Transverse colon (tissue), 4 donors: ENCODE results near the gene PDC. TPM values are rescaled to one million over a fixed set of nuclear protein-coding genes. Genes with fewer than 3 reads are reported as not detected.

Experiments
- DNase-seq: peaks from one replicate; pipeline ENCODE4 v3.0.0-alpha.2; 2019
- H3K27ac ChIP-seq, 4 donors: fragments of 200-600 bp; sonication (generic); 2 replicates each; pipeline ENCODE4 v1.5.1; 2016 to 2018; ENCODE audit warnings: inconsistent platforms in 4 of 4
- H3K27me3 ChIP-seq: fragments of 200-600 bp; sonication (generic); 2 replicates; pipeline ENCODE4 v1.5.1; 2017; ENCODE audit warnings: inconsistent platforms
- H3K36me3 ChIP-seq, 4 donors: fragments of 200-600 bp; sonication (generic); 2 replicates each; pipeline ENCODE4 v1.5.1; 2017 to 2019; ENCODE audit warnings: inconsistent platforms in 4 of 4
- H3K4me1 ChIP-seq, 4 donors: fragments of 200-600 bp; sonication (generic); 2 replicates each; pipeline ENCODE4 v1.5.1; 2017 to 2020; ENCODE audit warnings: inconsistent platforms in 4 of 4
- H3K4me3 ChIP-seq, 4 donors: fragments of 200-600 bp; sonication (generic); 1 replicate in 1 of 4; 2 replicates in 3 of 4; pipeline versions ENCODE4 v1.5.1 to v1.6.1; 2017 to 2019; ENCODE audit warnings: inconsistent platforms in 4 of 4
- H3K9me3 ChIP-seq, 2 donors: fragments of 200-600 bp; sonication (generic); 2 replicates each; pipeline ENCODE4 v1.5.1; 2017 to 2019; ENCODE audit warnings: inconsistent platforms in 2 of 2
- EP300 ChIP-seq: sonication (generic); formaldehyde crosslinking; IDR thresholded peaks from one replicate; pipeline ENCODE4 v1.6.1; 2017; ENCODE audit warnings: antibody characterized with exemption, low read depth
- POLR2A ChIP-seq: fragments of 450-650 bp; IDR thresholded peaks from one replicate; pipeline ENCODE4 v1.6.1; 2016; ENCODE audit warnings: antibody characterized with exemption, mild to moderate bottlenecking, moderate library complexity
- POLR2AphosphoS5 ChIP-seq, 3 donors: sonication (generic); formaldehyde crosslinking; IDR thresholded peaks; one replicate each; pipeline ENCODE4 v1.6.1; 2016; ENCODE audit warnings: antibody characterized with exemption in 3 of 3
- WGBS, 2 donors: methylation state at CpG; one replicate each; pipeline ENCODE4 v1.1.5; 2018; ENCODE audit warnings: low coverage in 1 of 2; 5-methylcytosine and 5-hydroxymethylcytosine counted together
- in situ Hi-C, 4 donors: fragments of 200-750 bp; cut with MboI; loops; one replicate each; pipeline versions ENCODE4 v1.15.0 to v1.15.1; 2017; ENCODE audit warnings: low sequenced_read_pairs in 3 of 4, low pct_ligation_motif_present in 1 of 4, low pct_unique_long_range_greater_than_20kb in 1 of 4
- intact Hi-C: fragments of 100-400 bp; cut with DNase I; formaldehyde crosslinking; loops from one replicate; pipeline ENCODE4 v1.15.1; 2023; ENCODE audit warnings: low total_unique reads
- total RNA-seq, 4 donors: library from RNA; depleted of rRNA; stranded (reverse); fragments of >200 nt; gene quantifications; one replicate each; pipeline ENCODE4 v1.1.0, GENCODE V29; 2016
- TF ChIP-seq, protein P1 (sequence below), 5 experiments: fragments of 200-600 bp in 3 of 5; fragments of 450-650 bp in 2 of 5; sonication (generic) in 3 of 5; IDR thresholded peaks; 1 replicate in 2 of 5; 2 replicates in 3 of 5; pipeline ENCODE4 v1.5.1; 2016 to 2017; ENCODE audit warnings: antibody characterized with exemption in 5 of 5, inconsistent platforms in 3 of 5, mild to moderate bottlenecking in 2 of 5, moderate library complexity in 1 of 5

PDC gene
- total RNA-seq, 4 donors from 2014 or later, result not detected

DNA sequence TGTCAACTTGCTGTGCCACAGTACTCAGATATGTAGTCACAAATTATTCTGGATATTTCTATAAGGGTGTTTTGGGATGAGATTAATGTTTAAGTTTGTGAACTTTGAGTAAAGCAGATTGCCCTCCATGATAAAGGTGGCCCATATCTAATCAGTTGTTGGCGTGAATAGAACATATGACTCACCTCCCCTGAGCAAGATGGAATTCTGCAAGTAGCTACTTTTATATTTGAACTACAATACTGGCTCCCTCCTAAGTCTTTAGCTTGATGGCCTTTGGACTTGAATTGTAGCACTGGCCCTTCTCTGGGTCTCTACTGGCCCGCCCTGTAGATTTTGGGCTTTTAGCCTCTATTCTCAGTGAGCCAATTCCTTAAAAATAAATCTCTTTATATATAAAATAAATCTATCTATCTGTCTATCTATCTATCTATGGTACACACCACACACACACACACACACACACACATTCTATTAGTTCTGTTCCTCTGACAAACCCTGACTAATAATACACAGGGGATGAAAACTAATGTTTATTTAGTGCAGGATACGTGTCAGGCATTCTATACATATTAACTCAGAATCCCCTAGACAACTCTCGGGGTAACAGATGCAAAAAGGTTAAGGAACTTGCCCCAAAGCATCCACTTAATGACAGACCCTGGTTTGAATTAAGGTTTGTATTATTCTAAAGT is 37.9 kb upstream of the PDC start:
- WGBS, 2 donors, result 57 to 70% methylated on average over 3 to 4 of the region's 4 CpGs
- Histone ChIP-seq H3K4me1 (no peaks in the 10 kb centered on the region), H3K27me3 (no peaks in the 10 kb centered on the region), H3K27ac (no peak overlapping the region), H3K4me3 (no peak overlapping the region), H3K36me3 (no peaks in the 10 kb centered on the region), H3K9me3 (no peaks in the 10 kb centered on the region)
- intact Hi-C loops, result no loop called here
- DNase-seq, result no peak
- in situ Hi-C loops, result loop anchor here in 1 of 4 donors (25.0 kb wide), 1 partner anchor 188 kb away; the partner anchor contains the start of gene PTGS2
- no peak for TF ChIP-seq POLR2A
- TF ChIP-seq, protein P1, sequence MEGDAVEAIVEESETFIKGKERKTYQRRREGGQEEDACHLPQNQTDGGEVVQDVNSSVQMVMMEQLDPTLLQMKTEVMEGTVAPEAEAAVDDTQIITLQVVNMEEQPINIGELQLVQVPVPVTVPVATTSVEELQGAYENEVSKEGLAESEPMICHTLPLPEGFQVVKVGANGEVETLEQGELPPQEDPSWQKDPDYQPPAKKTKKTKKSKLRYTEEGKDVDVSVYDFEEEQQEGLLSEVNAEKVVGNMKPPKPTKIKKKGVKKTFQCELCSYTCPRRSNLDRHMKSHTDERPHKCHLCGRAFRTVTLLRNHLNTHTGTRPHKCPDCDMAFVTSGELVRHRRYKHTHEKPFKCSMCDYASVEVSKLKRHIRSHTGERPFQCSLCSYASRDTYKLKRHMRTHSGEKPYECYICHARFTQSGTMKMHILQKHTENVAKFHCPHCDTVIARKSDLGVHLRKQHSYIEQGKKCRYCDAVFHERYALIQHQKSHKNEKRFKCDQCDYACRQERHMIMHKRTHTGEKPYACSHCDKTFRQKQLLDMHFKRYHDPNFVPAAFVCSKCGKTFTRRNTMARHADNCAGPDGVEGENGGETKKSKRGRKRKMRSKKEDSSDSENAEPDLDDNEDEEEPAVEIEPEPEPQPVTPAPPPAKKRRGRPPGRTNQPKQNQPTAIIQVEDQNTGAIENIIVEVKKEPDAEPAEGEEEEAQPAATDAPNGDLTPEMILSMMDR (IDR thresholded peaks at IDR 0.05), result no peak
- no peak for TF ChIP-seq POLR2AphosphoS5 (IDR thresholded peaks at IDR 0.05)
- no peak for TF ChIP-seq EP300

DNA sequence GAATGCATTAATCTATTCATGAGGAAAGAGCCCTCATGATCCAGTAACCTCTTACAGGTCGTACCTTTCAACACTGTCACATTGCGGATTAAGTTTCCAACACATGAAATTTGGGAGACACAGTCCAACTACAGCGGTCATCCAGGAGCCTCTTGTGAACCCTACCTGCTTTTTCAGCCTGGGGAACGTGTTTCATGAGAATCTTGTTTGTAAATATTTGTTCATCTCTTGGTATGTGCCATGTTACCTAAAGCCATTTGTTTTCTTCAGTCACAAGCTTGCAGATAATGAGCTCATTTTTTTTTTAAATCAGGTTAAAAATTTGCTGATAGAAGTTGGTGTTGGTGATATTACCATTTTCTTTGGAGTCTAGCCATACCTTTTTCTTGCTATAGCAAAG is 37.2 kb upstream of the PDC start:
- in situ Hi-C loops, result loop anchor here in 1 of 4 donors (25.0 kb wide), 1 partner anchor 189 kb away; the partner anchor contains the start of gene PTGS2
- H3K4me1 ChIP-seq, result no peaks in the 10 kb centered on the region
- 72 to 80% methylated on average over 4 of the region's 4 CpGs for WGBS, 2 donors

DNA sequence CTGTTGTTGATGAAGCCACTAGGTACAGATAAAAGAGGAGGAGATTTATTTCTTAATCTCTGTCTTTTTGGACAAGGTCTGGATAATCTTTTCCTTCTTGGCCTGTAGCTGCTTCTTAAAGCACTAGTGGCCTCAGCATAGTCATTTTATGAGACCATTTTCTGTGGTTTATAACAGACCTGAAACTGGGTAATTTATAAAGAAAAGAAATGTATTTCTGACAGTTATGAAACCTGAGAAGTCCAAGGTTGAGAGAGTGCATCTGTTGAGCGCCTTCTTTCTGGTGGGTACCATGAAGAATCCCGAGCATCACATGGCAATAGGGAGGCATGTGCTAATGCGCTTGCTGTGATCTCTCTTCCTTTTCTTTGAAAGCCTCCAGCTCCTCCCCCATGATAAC is 36.7 kb upstream of the PDC start:
- WGBS, 2 donors, result 85 to 100% methylated on average over 3 of the region's 3 CpGs

More for the DNA sequence above, 37.2 kb upstream of the PDC start:
- intact Hi-C loops, result no loop called here
- Histone ChIP-seq H3K27ac (no peak overlapping the region), H3K36me3 (no peaks in the 10 kb centered on the region), H3K4me3 (no peak overlapping the region), H3K27me3 (no peaks in the 10 kb centered on the region), H3K9me3 (no peaks in the 10 kb centered on the region)
- TF ChIP-seq, protein P1 (IDR thresholded peaks at IDR 0.05), result no peak
- TF ChIP-seq POLR2AphosphoS5 (IDR thresholded peaks at IDR 0.05) (no peak), EP300 (no peak), POLR2A (no peak)
- no peak for DNase-seq

GRCh38 chr1:186496171-186496851 is 35.4 kb upstream of the PDC start:
- in situ Hi-C loops, result loop anchor here in 1 of 4 donors (25.0 kb wide), 1 partner anchor 191 kb away; the partner anchor contains the start of gene PTGS2
- no peaks in the 10 kb centered on the region for H3K27me3 ChIP-seq
- no peaks in the 10 kb centered on the region for H3K9me3 ChIP-seq
- intact Hi-C loops, result no loop called here
- no peak for DNase-seq
- TF ChIP-seq POLR2A, result no peak
- no peak for TF ChIP-seq POLR2AphosphoS5 (IDR thresholded peaks at IDR 0.05)
- TF ChIP-seq, protein P1 (IDR thresholded peaks at IDR 0.05), result no peak
- TF ChIP-seq EP300, result no peak
- H3K4me3 ChIP-seq, result no peak overlapping the region
- H3K36me3 ChIP-seq, result no peaks in the 10 kb centered on the region
- 92 to 100% methylated on average over 2 of the region's 2 CpGs for WGBS, 2 donors
- H3K4me1 ChIP-seq, result no peaks in the 10 kb centered on the region
- no peak overlapping the region for H3K27ac ChIP-seq

More for the DNA sequence above, 36.7 kb upstream of the PDC start:
- no peaks in the 10 kb centered on the region for H3K27me3 ChIP-seq
- H3K4me1 ChIP-seq, result no peaks in the 10 kb centered on the region
- no peak overlapping the region for H3K4me3 ChIP-seq
- H3K27ac ChIP-seq, result no peak overlapping the region
- H3K36me3 ChIP-seq, result no peaks in the 10 kb centered on the region
- no peak for DNase-seq
- intact Hi-C loops, result no loop called here
- TF ChIP-seq, protein P1 (IDR thresholded peaks at IDR 0.05), result no peak
- no peak for TF ChIP-seq POLR2A
- TF ChIP-seq POLR2AphosphoS5 (IDR thresholded peaks at IDR 0.05), result no peak
- TF ChIP-seq EP300, result no peak
- in situ Hi-C loops, result loop anchor here in 1 of 4 donors (25.0 kb wide), 1 partner anchor 190 kb away; the partner anchor contains the start of gene PTGS2
- no peaks in the 10 kb centered on the region for H3K9me3 ChIP-seq
